GM21423 (cell line): ENCODE results near the gene ISG15.
"Not testable (repeated sequence)": the region's sequence is repeated elsewhere in the genome, so short reads cannot be mapped to it uniquely, and the experiment has no call there.

Experiments
- ATAC-seq: cut with Tn5 transposase; IDR thresholded peaks from one replicate; pipeline ENCODE4 v1.9.1; 2021; ENCODE audit warnings: mild to moderate bottlenecking, moderate library complexity; ENCODE audit not compliant: unreplicated experiment

Gene ISG15

GRCh38 chr1:994546-994945, 18.8 kb upstream of the ISG15 start:
- not testable (repeated sequence) for ATAC-seq

- no peak for ATAC-seq
Observed at GRCh38 chr1:995665-996633, 17.3 kb upstream of the ISG15 start.

- ATAC-seq: no peak
Observed at GRCh38 chr1:996851-997712, 16.2 kb upstream of the ISG15 start.

GRCh38 chr1:997713-997992, 15.6 kb upstream of the ISG15 start:
- ATAC-seq: no peak

- no peak for ATAC-seq
Observed at GRCh38 chr1:997993-998744, 15.1 kb upstream of the ISG15 start.

GRCh38 chr1:998745-998994, 14.6 kb upstream of the ISG15 start:
- ATAC-seq: no peak

- no peak for ATAC-seq
Observed at GRCh38 chr1:998995-999724, 14.1 kb upstream of the ISG15 start.

- ATAC-seq: peak; percentile 42
Observed at GRCh38 chr1:999725-1000356, 13.5 kb upstream of the ISG15 start, which contains the start of gene HES4. TSS of gene HES4 (minus strand) at chr1:1000097. CDS start at chr1:999973, 124 bp downstream.

GRCh38 chr1:1000357-1001056, 12.8 kb upstream of the ISG15 start:
- peak; percentile 17 for ATAC-seq

GRCh38 chr1:1001057-1001783, 12.1 kb upstream of the ISG15 start:
- ATAC-seq: peak; percentile 3

- ATAC-seq: no peak
Observed at GRCh38 chr1:1003618-1004419, 9.5 kb upstream of the ISG15 start.

- ATAC-seq: no peak
Observed at GRCh38 chr1:1004420-1004779, 8.9 kb upstream of the ISG15 start.

- no peak for ATAC-seq
Observed at GRCh38 chr1:1004780-1005697, 8.3 kb upstream of the ISG15 start.

GRCh38 chr1:1005774-1006304, 7.5 kb upstream of the ISG15 start:
- no peak for ATAC-seq

GRCh38 chr1:1006305-1007159, 6.8 kb upstream of the ISG15 start:
- ATAC-seq: no peak

- ATAC-seq: not testable (repeated sequence)
Observed at GRCh38 chr1:1010131-1010530, 3.2 kb upstream of the ISG15 start.
